ENCODE measurements around the gene CENPN. TPM values are rescaled to one million over a fixed set of nuclear protein-coding genes. Genes with fewer than 3 reads are reported as not detected.
A peak's percentile ranks its signal among the peaks of the same experiment; 100 is the strongest.

The CENPN gene
- total RNA-seq, 6 experiments from 2014 or later, result 6.6 to 11.4 (median 7.9) TPM

DNA sequence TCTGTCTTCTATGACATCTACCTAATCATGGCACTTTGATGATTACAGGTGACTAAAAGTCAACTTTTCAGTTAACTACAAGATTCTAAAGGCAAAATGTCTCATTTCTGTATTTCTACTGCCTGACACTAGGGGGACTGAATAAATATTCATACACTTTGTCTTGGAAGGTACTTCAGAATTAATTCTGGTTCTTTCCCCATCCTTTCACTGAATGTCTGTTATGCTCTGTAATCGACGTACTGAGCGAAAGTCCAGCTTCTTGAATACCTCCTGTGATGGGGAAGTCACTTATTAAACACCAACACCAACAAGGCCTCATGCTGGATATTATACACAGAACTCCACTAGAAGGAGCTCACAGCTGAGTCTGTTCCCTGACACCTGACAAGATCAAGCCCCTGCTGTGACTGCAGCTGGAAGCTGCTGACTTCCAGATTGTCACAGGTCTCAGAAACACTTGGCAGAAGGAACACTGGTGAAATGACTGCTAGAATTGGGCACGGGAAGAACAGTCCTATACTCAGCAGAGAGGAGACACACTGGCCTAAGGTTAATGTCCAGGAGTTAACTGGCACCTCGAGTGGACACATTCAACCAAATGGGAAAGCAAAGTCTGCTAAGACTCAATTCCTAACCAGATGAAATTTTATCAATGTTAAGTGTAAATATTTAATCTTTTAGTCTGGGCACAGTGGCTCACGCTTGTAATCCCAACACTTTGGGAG is 32.2 kb upstream of the CENPN start:
- TF ChIP-seq POLR2A (IDR thresholded peaks at IDR 0.05), result no peak
- TF ChIP-seq CTCF (IDR thresholded peaks at IDR 0.05), result peak; percentile 13 to 38 (median 33)
- intact Hi-C loops (cut with DNase I), result no loop called here
- Histone ChIP-seq H3K4me3 (no peak overlapping the region), H3K4me1 (peaks cover 0 to 42% (median 19%) of the 10 kb centered on the region in 4 donors), H3K27me3 (no peaks in the 10 kb centered on the region), H3K36me3 (no peaks in the 10 kb centered on the region), H3K27ac (peak overlapping the region in 2 of 3 donors; percentile 59 to 62), H3K9me3 (no peaks in the 10 kb centered on the region)
- DNase-seq (peak in 1 of 3 donors; percentile 76), ATAC-seq (peak; percentile 78 to 93 (median 88))
- 24% methylated on average over 6 of the region's 6 CpGs for WGBS (ENCODE audit: insufficient coverage, low coverage, low lambda C conversion rate, missing lambda C conversion rate)

DNA sequence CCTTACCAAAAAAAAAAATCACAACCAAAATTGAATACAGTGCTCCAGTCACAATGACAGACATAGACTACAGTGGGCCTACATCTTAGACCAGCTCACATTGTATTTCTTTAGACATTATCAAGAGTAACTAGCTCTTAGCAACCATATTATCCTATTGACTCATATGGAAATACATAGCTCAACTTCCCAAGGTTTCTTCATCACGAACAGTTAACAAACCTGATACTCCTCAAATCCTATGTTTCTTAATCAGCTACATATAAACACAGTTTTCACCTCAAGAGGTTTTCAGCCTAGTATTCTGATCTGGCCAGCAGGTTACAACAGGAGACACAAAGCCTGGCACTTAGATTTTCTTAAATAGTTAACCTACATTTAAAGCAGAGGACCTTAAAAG is 30.1 kb upstream of the CENPN start:
- Histone ChIP-seq H3K27me3 (no peaks in the 10 kb centered on the region), H3K27ac (peak overlapping the region in 1 of 3 donors; percentile 5), H3K36me3 (no peaks in the 10 kb centered on the region), H3K4me3 (no peak overlapping the region), H3K4me1 (peaks cover 0 to 54% (median 22%) of the 10 kb centered on the region in 4 donors), H3K9me3 (no peaks in the 10 kb centered on the region)
- WGBS (ENCODE audit: insufficient coverage, low coverage, low lambda C conversion rate, missing lambda C conversion rate), result 92% methylated on average over 1 of the region's 1 CpG
- intact Hi-C loops (cut with DNase I), result no loop called here
- no peak for ATAC-seq
- TF ChIP-seq POLR2A (IDR thresholded peaks at IDR 0.05) (no peak), CTCF (IDR thresholded peaks at IDR 0.05) (no peak)
- no peak for DNase-seq

GRCh38 chr16:80981103-80981502 is 25.9 kb upstream of the CENPN start:
- H3K27ac ChIP-seq, result peak overlapping the region; percentile 61 to 94 (median 84)
- TF ChIP-seq CTCF (IDR thresholded peaks at IDR 0.05) (no peak), POLR2A (IDR thresholded peaks at IDR 0.05) (no peak)
- no peaks in the 10 kb centered on the region for H3K9me3 ChIP-seq
- peak; percentile 84 to 92 (median 90) for ATAC-seq
- DNase-seq, result peak in 1 of 3 donors; percentile 68
- H3K4me3 ChIP-seq, result peak overlapping the region in 1 of 3 donors; percentile 9
- no peaks in the 10 kb centered on the region for H3K27me3 ChIP-seq
- no peaks in the 10 kb centered on the region for H3K36me3 ChIP-seq
- H3K4me1 ChIP-seq, result peaks cover 0 to 40% (median 17%) of the 10 kb centered on the region in 4 donors
- intact Hi-C loops (cut with DNase I), result no loop called here

DNA sequence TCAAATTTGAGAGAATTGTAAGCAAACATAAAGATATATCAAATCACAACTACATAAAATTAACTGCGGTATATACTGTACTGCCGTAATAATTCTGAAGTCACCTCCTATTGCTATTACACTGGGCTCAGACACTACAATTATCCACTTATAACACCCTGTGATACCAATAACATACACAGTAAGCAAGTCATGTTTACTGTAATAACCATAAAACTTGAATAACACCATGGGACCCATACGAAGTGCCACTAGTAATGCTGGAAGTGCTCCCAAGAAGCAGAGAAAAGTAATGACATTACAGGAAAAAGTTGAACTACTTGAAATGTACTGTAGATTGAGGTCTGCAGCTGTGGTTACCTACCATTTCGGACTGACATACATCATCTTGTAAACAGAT is 24.4 kb upstream of the CENPN start:
- Histone ChIP-seq H3K27me3 (no peaks in the 10 kb centered on the region), H3K36me3 (no peaks in the 10 kb centered on the region), H3K4me3 (no peak overlapping the region), H3K9me3 (no peaks in the 10 kb centered on the region), H3K4me1 (peaks cover 0 to 44% (median 18%) of the 10 kb centered on the region in 4 donors), H3K27ac (no peak overlapping the region)
- WGBS (ENCODE audit: insufficient coverage, low coverage, low lambda C conversion rate, missing lambda C conversion rate), result 72% methylated on average over 4 of the region's 4 CpGs
- intact Hi-C loops (cut with DNase I), result no loop called here
- ATAC-seq (no peak), DNase-seq (no peak)
- TF ChIP-seq CTCF (IDR thresholded peaks at IDR 0.05) (no peak), POLR2A (IDR thresholded peaks at IDR 0.05) (no peak)
